GM18858 (cell line): ENCODE measurements around the gene TPRN.

Experiments
- ATAC-seq: cut with Tn5 transposase; IDR thresholded peaks from one replicate; pipeline ENCODE4 v1.9.1; 2021; ENCODE audit not compliant: unreplicated experiment

The TPRN gene

GRCh38 chr9:137225699-137226331 lies 25.3 kb upstream of the TPRN start:
- no peak for ATAC-seq

DNA sequence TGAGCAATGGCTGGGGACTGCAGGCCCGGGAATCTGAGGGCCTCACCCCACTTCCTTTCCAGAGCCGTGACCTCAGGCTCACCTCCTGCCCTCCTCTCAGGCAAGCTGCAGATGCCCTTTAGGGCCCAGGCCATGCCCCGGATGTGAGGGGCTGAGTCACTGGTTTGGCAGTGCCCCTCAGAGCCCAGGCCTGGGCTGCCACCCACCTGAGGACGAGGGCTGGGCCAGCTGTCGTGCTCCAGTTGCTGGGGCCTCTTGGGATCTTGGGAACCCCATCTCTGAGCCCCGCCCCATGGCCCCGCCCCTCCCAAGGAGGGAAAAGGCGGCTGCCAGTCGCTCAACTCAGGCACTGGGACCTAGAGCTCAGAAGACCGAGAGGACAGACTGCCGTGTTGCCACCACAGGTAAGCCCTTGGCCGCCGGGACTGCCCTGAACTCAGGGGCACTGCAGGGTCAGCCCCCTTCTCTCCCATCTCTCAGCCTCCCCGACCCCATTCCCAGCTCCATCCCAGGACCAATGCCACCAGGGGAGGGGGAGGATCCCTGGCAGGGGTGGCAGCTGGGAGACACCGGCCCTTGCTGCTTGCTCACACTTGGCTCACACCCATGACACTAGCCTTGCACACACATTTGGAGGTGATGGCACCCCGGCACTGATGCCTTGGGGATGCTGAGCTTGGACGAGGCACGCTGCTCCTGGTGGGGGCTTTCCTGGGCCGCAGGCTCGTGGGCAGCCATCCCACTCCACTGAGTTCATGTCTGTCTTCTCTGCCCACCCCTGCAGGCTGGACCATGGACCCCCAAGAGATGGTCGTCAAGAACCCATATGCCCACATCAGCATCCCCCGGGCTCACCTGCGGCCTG lies 24.5 kb upstream of the TPRN start, which contains the start of gene CYSRT1:
CYSRT1 (plus strand) TSS at position 345 of the 865 bp plus-strand sequence; CDS start at position 793, 448 bp downstream.
- ATAC-seq = no peak

- peak; percentile 42 for ATAC-seq
These were observed 22.8 kb upstream of the TPRN start for GRCh38 chr9:137223078-137223970.

- ATAC-seq = no peak
These were observed 21.9 kb upstream of the TPRN start, which contains the start of gene RNF208 for GRCh38 chr9:137222190-137223077. Gene RNF208 (minus strand): TSS chr9:137222240. CDS start chr9:137221212, 1,028 bp downstream.

- no peak for ATAC-seq
These were observed 21.1 kb upstream of the TPRN start for GRCh38 chr9:137221506-137222111.

DNA sequence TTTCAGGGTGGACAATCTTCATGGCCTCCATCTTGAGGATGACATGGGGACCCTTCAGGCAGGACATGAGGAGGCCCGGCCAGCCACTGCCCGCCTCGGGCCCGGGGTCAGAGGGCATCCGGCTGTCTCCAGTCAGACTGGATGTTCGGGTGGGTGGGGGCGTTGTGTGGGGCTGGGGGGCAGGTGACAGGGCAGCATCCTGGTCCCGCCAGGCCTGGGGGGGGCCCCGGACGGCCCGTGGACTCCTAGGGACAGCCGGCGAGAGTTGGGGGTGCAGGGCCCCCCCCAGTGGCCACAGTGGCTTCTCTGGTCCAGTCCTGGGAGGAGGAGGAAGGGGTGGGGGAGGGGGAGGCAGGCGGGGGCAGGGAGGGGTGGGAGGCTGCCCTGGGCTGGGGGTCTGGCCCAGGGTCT lies 20.6 kb upstream of the TPRN start:
- ATAC-seq = no peak

DNA sequence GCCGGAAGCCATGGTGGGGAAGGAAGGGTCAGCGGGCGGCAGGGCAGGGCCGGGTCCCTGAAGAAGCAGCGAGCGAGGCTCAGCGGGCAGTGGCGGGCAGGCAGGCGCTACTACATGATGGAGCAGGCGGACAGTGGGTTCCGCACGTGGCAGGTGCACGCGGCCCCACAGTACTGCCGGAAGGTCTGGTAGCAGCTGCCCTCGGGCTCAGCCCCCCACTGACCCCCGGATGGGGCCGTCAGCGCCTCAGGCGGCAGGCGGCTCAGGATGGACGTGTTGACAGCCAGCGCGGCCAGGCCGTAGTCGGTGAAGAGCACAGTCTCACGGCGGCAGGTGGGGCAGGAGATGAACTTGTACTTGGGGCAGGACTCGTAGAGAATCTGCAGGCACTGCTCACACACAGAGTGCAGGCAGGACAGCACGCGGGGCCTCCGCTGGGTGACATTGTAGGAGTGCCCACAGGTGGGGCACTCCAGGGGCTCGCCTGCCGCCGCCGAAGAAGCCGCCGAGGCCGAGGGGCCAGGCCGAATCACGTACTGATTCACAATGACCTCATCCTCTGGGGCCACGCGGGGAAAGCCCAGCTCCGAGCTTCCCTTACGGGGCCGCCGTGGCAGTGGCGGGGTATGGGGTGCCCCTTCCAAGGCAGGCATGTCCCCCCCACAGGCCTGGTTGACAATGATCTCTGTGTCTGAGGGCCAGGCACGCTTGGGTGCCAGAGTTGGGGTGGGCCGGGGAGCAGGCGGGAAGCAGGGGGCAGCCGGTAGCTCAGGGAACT lies 20.0 kb upstream of the TPRN start:
- ATAC-seq = no peak

- ATAC-seq = no peak
These were observed 19.3 kb upstream of the TPRN start for GRCh38 chr9:137219757-137220316.

- no peak for ATAC-seq
These were observed 18.3 kb upstream of the TPRN start for GRCh38 chr9:137218754-137219271.

GRCh38 chr9:137218212-137218753 lies 17.7 kb upstream of the TPRN start:
- no peak for ATAC-seq

DNA sequence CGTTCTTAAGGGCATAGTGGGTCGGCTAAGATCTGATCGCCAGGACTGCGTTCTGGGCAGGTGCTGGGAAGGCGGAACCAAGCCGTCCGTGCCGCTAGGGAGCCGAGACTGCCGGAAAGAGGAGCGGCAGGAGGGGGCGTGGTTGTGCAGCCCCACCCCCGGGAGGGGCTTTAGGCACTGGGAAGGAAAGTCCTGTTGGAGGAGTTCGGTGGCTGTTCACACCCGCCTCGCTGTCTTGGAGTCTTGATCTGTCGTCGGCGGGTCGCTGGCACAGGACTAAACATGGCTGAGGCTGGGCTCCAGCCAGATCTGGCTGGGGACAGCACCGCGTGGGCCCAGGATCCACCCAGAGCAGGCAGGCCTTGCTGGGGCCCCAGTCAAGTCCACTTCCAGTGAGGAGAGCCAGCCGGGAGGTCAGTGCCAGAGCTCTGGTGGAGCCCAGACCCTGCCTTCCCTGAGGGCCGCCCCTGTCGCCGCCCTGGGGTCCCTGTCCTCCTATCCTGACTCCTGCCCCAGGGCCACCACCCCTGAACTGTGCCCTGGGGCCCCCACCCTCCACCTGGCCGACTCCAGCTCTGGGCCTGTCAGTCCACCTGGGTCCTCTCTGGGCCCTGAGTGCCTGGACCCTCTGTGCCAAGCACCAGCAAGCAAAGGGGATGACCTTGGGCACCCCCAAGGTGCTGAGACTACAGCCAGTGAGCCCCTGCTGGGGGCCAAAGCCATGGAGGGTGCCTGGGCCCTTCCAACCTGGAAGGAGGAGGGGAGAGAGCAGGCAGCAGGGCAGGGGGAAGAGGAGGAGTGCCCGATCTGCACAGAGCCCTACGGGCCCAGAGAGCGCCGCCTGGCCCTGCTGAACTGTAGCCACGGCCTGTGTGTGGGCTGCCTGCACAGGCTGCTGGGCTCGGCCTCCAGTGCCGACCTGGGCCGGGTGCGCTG lies 17.0 kb upstream of the TPRN start:
- ATAC-seq = no peak

DNA sequence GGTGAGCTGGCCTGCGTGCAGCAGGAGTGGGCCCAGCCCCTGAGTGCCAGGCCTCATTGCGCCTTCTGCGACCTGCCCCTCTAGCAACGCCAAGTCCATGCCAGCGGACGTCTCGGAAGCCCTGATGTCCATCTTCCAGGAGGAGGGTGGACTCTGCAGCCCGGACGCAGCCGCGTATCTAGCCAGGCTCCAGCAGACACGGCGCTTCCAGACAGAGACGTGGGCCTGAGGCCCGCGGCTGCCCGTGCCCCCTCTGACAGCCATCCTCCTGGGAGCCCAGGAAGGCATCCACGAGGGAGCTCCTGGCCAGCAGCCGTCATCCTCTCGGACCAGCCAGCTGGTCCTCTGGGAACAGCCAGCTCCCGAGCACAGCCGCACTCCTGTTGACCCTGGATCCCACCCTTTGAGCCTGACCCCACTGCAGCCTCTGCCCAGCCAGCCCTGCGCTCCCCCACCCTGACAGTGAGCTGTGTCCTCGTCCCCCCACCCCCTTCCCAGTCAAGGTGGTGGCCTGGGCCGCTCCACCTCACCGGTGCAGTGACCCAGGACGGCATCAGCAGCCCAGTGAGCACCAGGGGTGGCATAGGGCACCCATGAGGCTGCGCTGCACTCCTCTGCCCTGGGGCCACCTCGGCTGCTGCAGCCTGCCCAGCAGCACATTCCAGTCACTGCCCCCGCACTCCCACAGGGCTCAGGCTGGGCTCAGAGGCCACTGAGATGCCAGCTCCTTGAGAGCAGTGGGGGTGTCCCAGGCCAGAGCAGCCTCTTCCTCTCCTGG lies 15.8 kb upstream of the TPRN start:
- no peak for ATAC-seq

DNA sequence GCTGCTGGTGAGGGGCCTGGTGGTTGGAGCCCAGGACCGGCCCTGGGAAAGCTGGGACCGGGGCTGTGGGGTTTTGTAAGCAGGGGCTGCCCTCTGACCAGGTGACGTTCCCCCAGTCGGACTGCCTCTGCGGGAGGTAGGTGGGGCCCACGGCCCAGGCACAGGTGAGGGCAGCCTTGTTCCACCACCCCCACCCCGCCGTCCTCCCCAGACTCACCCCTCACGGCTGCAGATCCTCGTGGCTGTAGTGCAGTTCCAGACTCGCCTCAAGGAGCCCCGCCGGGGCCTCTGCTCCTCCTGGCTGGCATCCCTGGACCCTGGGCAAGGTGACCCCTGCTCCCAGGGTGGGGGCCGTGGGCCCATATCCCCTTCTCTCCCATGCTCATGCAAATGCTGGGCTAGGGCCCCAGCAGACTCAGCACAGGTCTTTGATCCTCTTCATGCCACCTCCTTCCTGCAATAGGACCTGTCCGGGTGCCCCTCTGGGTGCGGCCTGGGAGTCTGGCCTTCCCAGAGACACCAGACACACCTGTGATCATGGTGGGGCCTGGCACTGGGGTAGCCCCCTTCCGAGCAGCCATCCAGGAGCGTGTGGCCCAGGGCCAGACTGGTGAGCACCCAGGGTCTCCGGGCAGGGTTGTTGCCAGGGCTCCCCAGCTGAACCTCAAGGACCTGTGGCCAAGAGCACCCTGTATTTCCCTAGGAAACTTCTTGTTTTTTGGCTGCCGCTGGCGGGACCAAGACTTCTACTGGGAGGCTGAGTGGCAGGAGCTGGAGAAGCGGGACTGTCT lies 14.8 kb upstream of the TPRN start:
- ATAC-seq = no peak

DNA sequence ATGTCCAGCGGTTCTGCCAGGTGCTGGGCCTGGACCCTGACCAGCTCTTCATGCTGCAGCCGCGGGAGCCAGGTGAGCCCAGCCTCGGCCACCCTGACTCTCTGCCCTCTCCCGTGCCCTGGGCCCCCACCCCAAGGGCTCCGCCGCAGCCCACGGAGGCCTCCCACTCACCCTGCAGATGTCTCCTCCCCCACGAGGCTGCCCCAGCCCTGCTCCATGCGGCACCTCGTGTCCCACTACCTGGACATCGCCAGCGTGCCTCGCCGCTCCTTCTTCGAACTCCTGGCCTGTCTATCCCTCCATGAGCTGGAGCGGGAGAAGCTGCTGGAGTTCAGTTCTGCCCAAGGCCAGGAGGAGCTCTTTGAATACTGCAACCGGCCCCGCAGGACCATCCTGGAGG lies 14.1 kb upstream of the TPRN start:
- ATAC-seq = no peak
